Heart right ventricle (tissue), 16 donors: ENCODE measurements around the gene SORL1-AS1. TPM values are rescaled to one million over a fixed set of nuclear protein-coding genes. Genes with fewer than 3 reads are reported as not detected.

Experiments
- ATAC-seq, 8 donors: fragments of 200-7000 bp; cut with Tn5 transposase; one replicate each; pipeline ENCODE4 v1.9.1; 2020; ENCODE audit warnings: mild to moderate bottlenecking in 8 of 8, moderate library complexity in 8 of 8, moderate number of reproducible peaks in 1 of 8
- DNase-seq, 2 donors: peaks; one replicate each; pipeline ENCODE4 v3.0.0-alpha.2; 2020
- H3K27ac ChIP-seq, 10 donors: fragments of 200-600 bp; sonication (generic) in 2 of 10; one replicate each; pipeline versions ENCODE4 v1.5.0 to v1.8.0; 2020 to 2022; ENCODE audit warnings: mild to moderate bottlenecking in 3 of 10
- H3K27me3 ChIP-seq, 7 donors: fragments of 200-600 bp; one replicate each; pipeline ENCODE4 v1.8.0; 2021 to 2022; ENCODE audit warnings: mild to moderate bottlenecking in 2 of 7
- H3K36me3 ChIP-seq, 9 donors: fragments of 200-600 bp; sonication (generic) in 1 of 9; one replicate each; pipeline versions ENCODE4 v1.5.0 to v1.8.0; 2020 to 2022; ENCODE audit warnings: mild to moderate bottlenecking in 2 of 9
- H3K4me1 ChIP-seq, 9 donors: fragments of 200-600 bp; sonication (generic) in 1 of 9; one replicate each; pipeline versions ENCODE4 v1.5.0 to v1.8.0; 2020 to 2022; ENCODE audit warnings: mild to moderate bottlenecking in 4 of 9
- H3K4me3 ChIP-seq, 10 donors: fragments of 200-600 bp; sonication (generic) in 2 of 10; one replicate each; pipeline versions ENCODE4 v1.5.0 to v1.8.0; 2020 to 2022; ENCODE audit warnings: mild to moderate bottlenecking in 7 of 10, moderate library complexity in 2 of 10
- H3K9me3 ChIP-seq, 11 donors: fragments of 200-600 bp in 10 of 11; sonication (generic) in 2 of 11; one replicate each; pipeline versions ENCODE4 v1.5.0 to v1.8.0; 2013 to 2022; ENCODE audit warnings: mild to moderate bottlenecking in 2 of 11, control low read depth in 1 of 11, moderate library complexity in 1 of 11
- CTCF ChIP-seq, 9 donors: fragments of 200-600 bp; sonication (generic) in 2 of 9; IDR thresholded peaks; one replicate each; pipeline versions ENCODE4 v1.5.0 to v1.8.0; 2021 to 2022; ENCODE audit warnings: antibody characterized with exemption in 9 of 9, mild to moderate bottlenecking in 5 of 9, moderate library complexity in 1 of 9
- WGBS, 2 donors: extraction: QIAGEN DNeasy Blood & Tissue Kit; methylation state at CpG; one replicate each; pipeline ENCODE4 v1.1.7; 2013; ENCODE audit warnings: inconsistent platforms in 1 of 2; 5-methylcytosine and 5-hydroxymethylcytosine counted together
- intact Hi-C, 10 donors: fragments of 100-400 bp; cut with DNase I; formaldehyde crosslinking; loops; one replicate each; pipeline versions ENCODE4 v1.11.1 to v1.14.2; 2022
- polyA plus RNA-seq, 2 donors: library from polyadenylated mRNA; stranded (reverse); fragments of 200-250 nt; gene quantifications; one replicate each; pipeline ENCODE4 v1.2.3, GENCODE V29; 2013
- total RNA-seq, 10 donors: library from RNA; stranded (reverse); fragmentation: NEBNext Ultra II Directional in 3 of 10; extraction: Animal tissue kit (Norgen Biotek cat#: 25700) in 3 of 10; gene quantifications; one replicate each; pipeline versions ENCODE4 v1.2.1 to v1.2.4, GENCODE V29; 2021 to 2023
- donor health status: Arrhythmogenic right ventricular cardiomyopathy.
- donor health status: ischemic (EF 13 %, LVEDD 7.1; RV severe dilation, severe dysfunction).
- donor health status: healthy with polysubstance abuse.
- donor health status: DM: no; HTN: yes; CAD: no.
- donor health status: DM: no; HTN: no; CAD: no.
- donor health status: ischemic (EF 25% LVEDD 6.9; RV normal size, moderate dysfunction).
- donor health status: ischemic (EF 25% LVEDD 5.7; RV mildly dilated, moderate dysfunction).
- donor health status: healthy.
- donor health status: DM: yes; HTN: yes; CAD: no.
- donor health status: Ischemic cardiomyopathy.
- donor health status: ischemic (EF 35%, LVEDD 5.7; RV mildly dilated, moderate dysfunction).
- donor health status: nonischemic (EF 11% LVEDD 7.7; RV severe dilation, severe dysfunction).
- donor health status: DM: yes; HTN: yes; CAD: no.
- donor health status: PGD.
- donor health status: ischemic (EF 29% LVEDD 5.4; RV normal size, mild dysfunction).
- donor health status: nonischemic (EF 23%, LVEDD 6.1; RV moderate dilation, normal function).

The SORL1-AS1 gene

GRCh38 chr11:121389651-121390050 is 63.1 kb downstream of the SORL1-AS1 start:
- Histone ChIP-seq H3K36me3 (no peaks in the 10 kb centered on the region), H3K27me3 (no peaks in the 10 kb centered on the region), H3K27ac (peak overlapping the region in 9 of 10 donors; percentile 39 to 72 (median 58)), H3K4me3 (no peak overlapping the region), H3K4me1 (peaks cover 0 to 36% (median 6%) of the 10 kb centered on the region in 9 donors), H3K9me3 (peaks cover 0 to 5% (median 0%) of the 10 kb centered on the region in 11 donors)
- TF ChIP-seq CTCF (IDR thresholded peaks at IDR 0.05) = no peak
- peak; percentile 45 to 68 for DNase-seq
- 18 to 27% methylated on average over 8 of the region's 8 CpGs for WGBS, 2 donors
- intact Hi-C loops = no loop called here
- peak; percentile 89 to 98 (median 96) for ATAC-seq

Other genes starting within 250 kb of the SORL1-AS1 start
- 10 to 100 TPM; 17.0 to 30.6 (median 20.9) TPM for gene SC5D, start 160.2 kb downstream of the SORL1-AS1 start, total RNA-seq
- 10 to 100 TPM; 10.7 to 18.9 TPM for gene SC5D, start 160.2 kb downstream of the SORL1-AS1 start, polyA plus RNA-seq
- gene SORL1, start 653 bp downstream of the SORL1-AS1 start, total RNA-seq = 10 to 100 TPM in 3 of 10 donors, 1 to 10 TPM in 7; 4.7 to 15.1 (median 9.0) TPM
- under 1 TPM; 0.26 to 0.51 TPM for gene SORL1, start 653 bp downstream of the SORL1-AS1 start, polyA plus RNA-seq